Mesodermal cell (in vitro differentiated cells): ENCODE measurements around the gene IFIT3.
"Not testable (repeated sequence)": the region's sequence is repeated elsewhere in the genome, so short reads cannot be mapped to it uniquely, and the experiment has no call there.

ENCODE experiments used
- H3K27ac ChIP-seq: 2 replicates; pipeline ENCODE4 v1.7.0; 2013; ENCODE audit warnings: mild to moderate bottlenecking, low read depth, low read length, moderate library complexity; ENCODE audit not compliant: severe bottlenecking
- H3K36me3 ChIP-seq: 2 replicates; pipeline ENCODE4 v1.7.1; 2013; ENCODE audit warnings: mild to moderate bottlenecking, low read length, moderate library complexity; ENCODE audit not compliant: control insufficient read depth, insufficient read depth
- H3K4me1 ChIP-seq: one replicate; pipeline ENCODE4 v1.7.1; 2013; ENCODE audit warnings: mild to moderate bottlenecking, low read length; ENCODE audit not compliant: insufficient read depth, control insufficient read depth, poor library complexity, severe bottlenecking
- H3K4me3 ChIP-seq: 2 replicates; pipeline ENCODE4 v1.7.0; 2013; ENCODE audit warnings: low read length, control low read depth, mild to moderate bottlenecking; ENCODE audit not compliant: insufficient read depth, poor library complexity, severe bottlenecking; ENCODE audit errors: extremely low read depth
- H3K9me3 ChIP-seq: 2 replicates; pipeline ENCODE4 v1.7.1; 2013; ENCODE audit warnings: mild to moderate bottlenecking, low read length, moderate library complexity; ENCODE audit not compliant: control insufficient read depth
- WGBS, 2 experiments: methylation state at CpG; one replicate each; pipeline ENCODE4 v1.1.5; 2013; ENCODE audit warnings: missing lambda C conversion rate in 2 of 2; ENCODE audit not compliant: insufficient coverage in 2 of 2; 5-methylcytosine and 5-hydroxymethylcytosine counted together

The IFIT3 gene

DNA sequence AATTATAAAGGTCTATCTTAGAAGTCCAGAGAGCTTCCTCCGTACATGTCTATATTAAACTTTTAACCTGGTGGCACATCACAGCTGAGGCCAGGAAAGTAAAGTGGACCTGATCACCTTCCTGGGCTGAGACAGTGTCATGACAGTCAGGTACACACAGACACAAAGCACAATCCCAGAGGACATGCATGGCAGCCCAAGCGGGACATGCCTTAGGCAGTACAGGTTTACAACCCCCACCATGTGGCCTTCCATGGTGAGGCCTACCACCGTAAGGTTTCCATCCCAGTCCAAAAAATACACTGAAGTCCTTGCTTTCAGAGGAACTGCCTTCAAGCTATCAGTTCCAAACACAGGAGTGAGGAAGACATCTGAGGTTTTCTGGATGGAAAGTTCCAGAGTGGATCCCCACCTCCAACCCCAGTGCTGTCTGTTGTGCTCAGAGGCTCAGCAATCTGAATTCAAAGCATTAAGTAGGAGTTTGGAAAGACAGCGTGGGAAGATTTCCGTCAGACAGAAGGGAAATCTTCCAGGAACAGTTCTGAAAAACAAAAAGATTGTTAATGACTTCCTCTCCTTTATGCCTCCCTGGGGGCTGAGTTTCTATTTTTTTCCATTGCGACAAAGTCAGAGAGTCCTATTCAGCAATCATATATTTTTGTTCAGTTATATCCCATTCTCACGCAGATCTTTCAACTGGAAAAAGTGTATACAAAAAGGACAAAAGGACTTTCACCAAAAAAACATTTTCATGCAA, 20.1 kb downstream of the IFIT3 start:
- no peaks in the 10 kb centered on the region for H3K9me3 ChIP-seq
- no peak overlapping the region for H3K4me3 ChIP-seq
- WGBS, 2 experiments: 90 to 94% methylated on average over 3 to 4 of the region's 7 CpGs
- peak overlapping the region; percentile 76 for H3K27ac ChIP-seq
- H3K36me3 ChIP-seq: no peaks in the 10 kb centered on the region
- H3K4me1 ChIP-seq: peaks cover 19% of the 10 kb centered on the region

DNA sequence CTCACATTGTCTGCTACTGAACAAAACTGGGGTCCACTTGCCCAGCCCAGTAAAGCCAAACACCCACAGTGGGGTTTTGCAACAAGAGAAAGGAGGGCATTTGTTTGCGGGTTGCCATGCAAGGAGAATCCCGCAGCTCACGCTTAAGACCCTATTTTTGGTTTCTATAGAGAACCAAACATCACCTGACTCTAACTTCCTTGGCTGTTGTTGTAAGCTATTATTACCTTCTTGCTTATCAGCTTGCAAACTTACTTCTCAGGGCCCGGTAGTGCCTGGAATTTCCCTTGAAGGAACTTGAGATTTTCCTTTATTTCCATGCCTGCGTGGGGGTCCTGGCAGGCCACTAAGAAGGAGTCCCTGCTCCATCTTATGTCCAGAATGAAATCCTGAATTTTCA, 20.7 kb downstream of the IFIT3 start:
- 61 to 71% methylated on average over 2 to 5 of the region's 5 CpGs for WGBS, 2 experiments
- H3K36me3 ChIP-seq: no peaks in the 10 kb centered on the region
- no peak overlapping the region for H3K4me3 ChIP-seq
- no peaks in the 10 kb centered on the region for H3K9me3 ChIP-seq
- H3K4me1 ChIP-seq: peaks cover 22% of the 10 kb centered on the region
- H3K27ac ChIP-seq: peak overlapping the region; percentile 76

DNA sequence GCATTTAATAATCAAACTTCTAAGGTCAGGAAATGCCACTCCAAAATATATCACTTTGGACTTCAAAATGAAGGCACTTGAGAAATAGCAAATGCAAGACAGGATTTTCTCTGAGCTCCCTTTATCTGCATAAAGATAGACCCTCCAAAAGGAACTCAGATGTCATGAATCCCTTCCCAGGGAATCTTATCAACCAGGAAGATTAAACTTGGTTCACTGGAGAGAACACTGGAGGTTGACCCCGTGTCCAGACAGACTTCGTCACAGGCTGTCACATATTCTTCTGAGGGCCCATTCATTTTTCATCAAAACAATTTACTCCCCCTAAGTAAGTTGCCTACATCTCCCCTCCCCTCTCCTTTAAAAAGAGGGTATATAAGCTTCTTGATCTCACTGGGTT, 21.2 kb downstream of the IFIT3 start:
- Histone ChIP-seq H3K27ac (peak overlapping the region; percentile 76), H3K9me3 (no peaks in the 10 kb centered on the region), H3K36me3 (no peaks in the 10 kb centered on the region), H3K4me1 (peaks cover 22% of the 10 kb centered on the region), H3K4me3 (no peak overlapping the region)
- WGBS, 2 experiments: 92 to 100% methylated on average over 2 of the region's 2 CpGs

DNA sequence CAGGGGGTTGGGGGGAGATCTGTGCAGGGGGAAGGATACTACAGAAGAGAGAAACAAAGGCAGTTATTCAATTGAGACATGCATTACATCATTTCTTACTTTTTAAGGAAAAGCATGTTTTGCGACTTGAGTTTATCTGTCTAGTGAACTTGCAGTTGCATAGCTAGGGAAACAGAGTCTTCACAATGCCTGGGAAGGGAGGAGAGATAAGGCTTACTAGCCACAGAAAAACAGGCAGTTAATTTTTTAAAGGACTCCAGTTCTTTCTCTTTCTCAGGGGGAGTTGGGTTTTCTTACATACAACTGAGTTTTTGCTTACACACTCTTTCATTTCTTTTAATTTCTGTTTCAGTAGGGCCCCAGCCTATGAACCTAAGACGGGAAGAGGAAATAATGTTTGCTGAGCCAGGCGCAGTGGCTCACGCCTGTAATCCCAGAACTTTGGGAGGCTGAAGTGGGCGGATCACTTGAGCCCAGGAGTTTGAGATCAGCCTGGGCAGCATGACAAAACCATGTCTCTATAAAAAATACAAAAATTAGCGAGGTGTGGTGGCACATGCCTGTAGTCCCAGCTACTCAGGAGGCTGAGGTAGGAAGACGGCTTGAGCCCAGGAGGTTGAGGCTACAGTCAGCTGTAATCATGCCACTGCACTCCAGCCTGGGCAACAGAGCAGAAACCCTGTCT, 23.0 kb downstream of the IFIT3 start:
- Histone ChIP-seq H3K4me1 (peaks cover 22% of the 10 kb centered on the region), H3K27ac (peak overlapping the region; percentile 90)
- H3K9me3 ChIP-seq, H3K4me3 ChIP-seq, H3K36me3 ChIP-seq: not testable (repeated sequence)
- WGBS, 2 experiments: 78 to 80% methylated on average over 6 to 7 of the region's 7 CpGs

DNA sequence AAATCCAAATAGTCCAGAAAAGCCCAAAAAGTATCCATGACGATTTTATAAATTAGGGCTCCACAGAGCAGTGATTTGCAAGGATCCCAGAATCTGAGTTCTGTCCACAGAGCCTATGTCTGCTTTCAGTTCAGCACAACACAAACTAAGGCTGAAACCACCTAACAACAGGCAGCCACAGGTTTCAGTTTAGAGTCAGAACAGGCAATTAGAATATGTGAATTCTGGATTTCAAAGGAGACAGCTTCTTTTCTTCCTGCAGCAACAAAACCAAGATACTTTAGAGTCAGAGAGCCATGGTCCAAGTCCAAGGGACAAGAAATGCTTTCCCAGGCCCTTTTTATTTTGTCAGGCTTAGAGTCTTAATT, 23.6 kb downstream of the IFIT3 start:
- Histone ChIP-seq H3K4me3 (no peak overlapping the region), H3K27ac (peak overlapping the region; percentile 90), H3K9me3 (no peaks in the 10 kb centered on the region), H3K36me3 (no peaks in the 10 kb centered on the region), H3K4me1 (peaks cover 22% of the 10 kb centered on the region)
- 60 to 91% methylated on average over 1 of the region's 1 CpG for WGBS, 2 experiments

DNA sequence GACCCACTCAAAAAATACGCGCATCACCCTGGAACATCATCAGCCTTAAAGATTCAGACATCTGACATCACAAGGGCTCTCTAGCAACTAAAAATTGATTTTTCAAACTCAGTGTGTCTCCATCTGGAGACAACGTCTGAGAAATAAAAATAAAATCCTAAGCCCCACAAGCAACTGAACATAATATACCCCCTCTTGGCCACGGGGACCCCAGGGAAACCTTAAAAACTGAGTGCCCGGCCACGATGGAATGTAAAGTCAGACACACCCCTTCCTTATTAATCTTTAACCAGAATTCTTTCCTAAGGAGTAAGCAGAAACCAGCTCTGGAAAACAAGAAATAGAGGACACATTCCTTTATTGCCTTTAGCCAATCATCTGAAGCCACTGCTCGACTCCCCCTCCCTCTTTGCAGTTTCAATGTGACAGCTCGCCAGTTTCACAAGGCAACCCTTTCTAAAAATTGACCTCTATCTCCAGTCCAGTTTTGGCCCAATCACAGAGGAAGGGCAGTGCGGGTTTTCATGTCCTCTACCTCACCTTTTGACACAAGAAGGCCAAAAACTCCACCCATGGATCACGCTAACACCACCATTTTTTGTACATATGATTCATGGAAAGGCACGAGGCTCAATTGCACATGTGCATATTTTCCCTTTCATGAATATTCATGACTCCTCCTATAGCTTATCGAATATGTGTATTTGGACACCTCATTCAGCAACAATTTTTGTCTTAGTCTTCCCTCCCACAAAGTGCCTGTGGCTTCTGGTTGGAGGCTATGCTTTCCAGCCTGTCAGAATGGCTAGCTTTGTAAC, 24.2 kb downstream of the IFIT3 start:
- H3K36me3 ChIP-seq: no peaks in the 10 kb centered on the region
- H3K27ac ChIP-seq: peak overlapping the region; percentile 90
- no peaks in the 10 kb centered on the region for H3K9me3 ChIP-seq
- 81 to 82% methylated on average over 10 to 12 of the region's 12 CpGs for WGBS, 2 experiments
- H3K4me3 ChIP-seq: no peak overlapping the region
- peaks cover 22% of the 10 kb centered on the region for H3K4me1 ChIP-seq

DNA sequence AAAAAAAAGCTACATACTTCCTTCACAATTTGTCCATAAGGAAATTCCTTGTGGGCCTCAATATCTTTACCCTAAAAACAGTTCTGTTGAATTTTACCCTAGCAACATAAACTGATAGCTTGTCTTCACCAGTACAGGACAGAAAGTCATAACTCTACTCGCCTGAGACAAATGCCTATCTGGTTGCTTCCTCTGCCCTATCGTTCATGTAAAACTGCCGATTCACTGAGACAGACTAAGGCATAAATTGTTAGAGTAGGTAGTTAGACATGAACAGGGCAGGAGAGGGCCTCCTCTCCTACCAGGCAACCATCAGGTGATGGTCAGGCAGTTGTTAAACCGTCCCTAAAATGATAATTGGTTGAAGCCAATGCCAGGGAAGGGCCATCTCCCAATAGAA, 25.0 kb downstream of the IFIT3 start:
- Histone ChIP-seq H3K27ac (peak overlapping the region; percentile 18), H3K4me3 (no peak overlapping the region), H3K9me3 (no peaks in the 10 kb centered on the region), H3K36me3 (no peaks in the 10 kb centered on the region), H3K4me1 (peaks cover 22% of the 10 kb centered on the region)
- WGBS, 2 experiments: 94 to 96% methylated on average over 3 of the region's 4 CpGs

DNA sequence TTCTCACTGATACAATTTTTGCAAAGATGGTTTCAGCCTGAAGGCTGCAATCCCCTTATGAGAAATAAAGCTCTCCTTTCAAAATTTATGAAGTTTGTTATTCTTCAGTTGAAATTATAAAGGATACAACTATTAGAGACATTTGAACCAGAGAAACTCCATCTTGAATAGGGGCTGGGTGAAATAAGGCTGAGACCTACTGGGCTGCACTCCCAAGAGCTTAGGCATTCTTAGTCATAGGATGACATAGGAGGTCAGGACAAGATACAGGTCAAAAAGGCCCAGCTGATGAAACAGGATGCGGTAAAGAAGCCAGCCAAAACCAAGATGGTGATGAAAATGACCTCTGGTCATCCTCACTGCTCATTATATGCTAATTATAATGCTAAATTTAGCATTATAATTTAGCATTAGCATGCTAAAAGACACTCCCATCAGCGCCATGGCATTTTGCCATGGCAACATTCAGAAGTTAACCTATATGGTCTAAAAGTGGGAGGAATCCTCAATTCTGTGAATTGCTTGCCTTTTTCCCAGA, 27.7 kb downstream of the IFIT3 start:
- Histone ChIP-seq H3K4me3 (no peak overlapping the region), H3K4me1 (peaks cover 22% of the 10 kb centered on the region), H3K9me3 (no peaks in the 10 kb centered on the region), H3K36me3 (no peaks in the 10 kb centered on the region), H3K27ac (no peak overlapping the region)
- WGBS, 2 experiments: no CpG with 5 or more reads among the region's 2 CpGs

DNA sequence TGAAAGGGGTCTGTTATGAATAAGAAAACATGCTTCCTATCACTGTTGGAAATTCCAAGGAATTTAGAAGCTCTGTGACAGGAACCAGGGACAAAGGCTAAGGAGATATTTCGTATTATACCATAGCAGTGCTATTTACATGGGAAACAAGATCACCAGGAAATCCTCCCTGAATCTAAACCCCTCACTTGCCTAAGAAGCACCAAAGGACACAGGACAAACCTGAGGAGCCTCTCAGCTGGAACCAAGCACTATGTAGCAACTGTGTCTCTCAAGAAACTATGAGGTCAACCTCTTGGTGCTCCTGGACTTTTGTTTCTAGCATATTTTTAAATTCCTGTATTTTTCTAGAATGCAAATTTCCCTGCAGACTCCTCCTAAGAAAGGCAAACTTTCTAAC, 29.3 kb downstream of the IFIT3 start:
- Histone ChIP-seq H3K27ac (no peak overlapping the region), H3K4me1 (peaks cover 10% of the 10 kb centered on the region), H3K9me3 (no peaks in the 10 kb centered on the region), H3K4me3 (no peak overlapping the region), H3K36me3 (no peaks in the 10 kb centered on the region)
- 88% methylated on average over 1 of the region's 1 CpG; no CpG with 5 or more reads in 1 of the 2 experiments for WGBS, 2 experiments

DNA sequence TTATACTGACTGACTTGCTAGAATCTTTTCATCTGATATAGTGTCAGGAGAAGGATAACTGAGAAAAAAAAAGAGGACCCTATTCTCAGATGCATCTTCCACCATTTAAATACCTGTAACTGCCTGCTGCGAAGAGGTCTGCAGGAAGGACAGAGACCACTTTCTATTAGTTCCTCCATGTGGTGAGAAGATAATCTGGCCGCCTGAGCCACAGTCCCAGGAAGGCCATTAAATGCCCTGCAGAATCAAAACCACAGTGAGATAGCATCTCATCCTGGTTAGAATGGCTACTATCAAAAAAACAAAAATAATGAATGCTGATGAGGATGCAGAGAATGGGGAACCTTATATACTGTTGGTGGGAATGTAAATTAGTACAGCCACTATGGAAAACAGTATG, 30.2 kb downstream of the IFIT3 start:
- Histone ChIP-seq H3K4me3 (no peak overlapping the region), H3K4me1 (peaks cover 4% of the 10 kb centered on the region), H3K9me3 (no peaks in the 10 kb centered on the region), H3K36me3 (no peaks in the 10 kb centered on the region), H3K27ac (no peak overlapping the region)
- no CpG with 5 or more reads among the region's 2 CpGs for WGBS, 2 experiments
